ENCODE data around the gene ADCY5.
"Not testable (repeated sequence)": the region's sequence is repeated elsewhere in the genome, so short reads cannot be mapped to it uniquely, and the experiment has no call there.

The ADCY5 gene

GRCh38 chr3:123258359-123258758 lies 190.5 kb downstream of the ADCY5 start:
- TF ChIP-seq ZNF274 (IDR thresholded peaks at IDR 0.05; ENCODE audit: low read depth, low read length): no peak
- no peak overlapping the region for H3K4me3 ChIP-seq (ENCODE audit: low read length)

DNA sequence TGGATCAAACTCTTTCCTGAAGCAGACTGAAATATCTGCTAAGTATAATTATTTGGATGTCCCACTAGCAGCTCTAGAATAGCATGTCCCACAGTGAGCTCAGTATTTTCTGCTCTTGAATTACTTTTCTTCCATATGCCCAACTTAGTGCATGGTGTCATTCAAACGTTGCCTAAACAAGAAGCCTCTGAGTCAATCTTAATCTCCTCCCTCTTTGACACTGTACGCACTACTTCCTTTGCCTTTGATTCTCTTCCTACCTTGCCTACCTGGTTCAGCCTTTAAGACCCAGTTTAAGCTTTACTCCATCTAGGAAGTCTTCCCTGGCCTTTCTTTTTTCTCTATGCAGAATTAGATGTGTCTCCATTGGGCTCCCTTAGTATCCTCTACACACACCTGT lies 192.6 kb downstream of the ADCY5 start:
- no peak for TF ChIP-seq ZNF274 (IDR thresholded peaks at IDR 0.05; ENCODE audit: low read depth, low read length)
- H3K4me3 ChIP-seq (ENCODE audit: low read length): no peak overlapping the region

DNA sequence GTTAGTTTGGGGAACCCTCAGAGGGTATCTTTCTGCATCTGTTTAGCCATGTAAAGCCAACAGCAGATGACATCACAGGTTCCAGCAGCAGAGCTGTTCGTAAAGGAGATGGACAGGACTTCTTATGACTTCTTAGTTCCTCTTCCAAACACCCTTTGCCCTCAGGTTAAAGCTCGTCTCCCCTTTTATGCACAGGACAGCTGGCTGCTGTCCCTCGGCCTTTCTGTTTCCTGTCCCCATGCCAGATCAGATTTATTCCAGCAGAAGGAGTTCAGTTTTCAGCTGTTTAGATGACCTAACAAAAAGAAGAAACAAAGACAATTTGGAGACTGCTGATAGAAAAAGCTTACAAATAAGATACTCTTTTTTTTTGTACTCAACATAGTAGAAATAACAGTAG lies 202.0 kb downstream of the ADCY5 start:
- TF ChIP-seq ZNF274 (IDR thresholded peaks at IDR 0.05; ENCODE audit: low read depth, low read length): no peak
- H3K4me3 ChIP-seq (ENCODE audit: low read length): no peak overlapping the region

DNA sequence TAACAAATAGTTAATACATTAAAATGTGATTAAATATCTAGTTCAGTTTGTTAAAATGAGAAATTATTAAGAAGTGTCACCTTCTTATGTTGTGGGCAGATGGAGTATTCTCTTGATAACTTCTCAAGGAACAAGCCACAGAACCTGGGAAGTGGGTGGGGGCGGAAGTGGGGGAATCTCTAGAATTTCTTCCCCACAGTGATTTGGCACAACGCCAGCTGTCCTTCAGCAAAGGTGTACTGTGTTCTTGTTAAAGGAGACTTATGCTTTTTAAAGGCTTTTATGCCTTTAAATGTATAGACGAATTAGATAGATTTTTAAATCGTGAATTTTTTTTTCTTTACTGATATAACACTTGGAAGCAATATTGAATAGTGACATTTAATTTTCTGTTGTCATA lies 204.8 kb downstream of the ADCY5 start:
- no peak overlapping the region for H3K4me3 ChIP-seq (ENCODE audit: low read length)
- no peak for TF ChIP-seq ZNF274 (IDR thresholded peaks at IDR 0.05; ENCODE audit: low read depth, low read length)

GRCh38 chr3:123239756-123240155 lies 209.1 kb downstream of the ADCY5 start:
- no peak for TF ChIP-seq ZNF274 (IDR thresholded peaks at IDR 0.05; ENCODE audit: low read depth, low read length)
- H3K4me3 ChIP-seq (ENCODE audit: low read length): no peak overlapping the region

- not testable (repeated sequence) for H3K4me3 ChIP-seq (ENCODE audit: low read length)
These were observed 209.7 kb downstream of the ADCY5 start for GRCh38 chr3:123239186-123239585.

- TF ChIP-seq ZNF274 (IDR thresholded peaks at IDR 0.05; ENCODE audit: low read depth, low read length): no peak
- H3K4me3 ChIP-seq (ENCODE audit: low read length): no peak overlapping the region
These were observed 212.0 kb downstream of the ADCY5 start for GRCh38 chr3:123236902-123237301.

All from GM08714 (cell line).